HepG2 (cell line): ENCODE results near the gene CDC42EP4. TPM values are rescaled to one million over a fixed set of nuclear protein-coding genes. Genes with fewer than 3 reads are reported as not detected.
A peak's percentile ranks its signal among the peaks of the same experiment; 100 is the strongest.

Experiments used
- ESRRA ChIP-seq: sonication (generic); formaldehyde crosslinking; IDR thresholded peaks from 2 replicates; pipeline ENCODE4 v1.5.1; 2020; ENCODE audit warnings: mild to moderate bottlenecking, low read depth, missing genetic modification reagents
- JUND ChIP-seq: sonication (generic); formaldehyde crosslinking; IDR thresholded peaks from 2 replicates; pipeline ENCODE4 v1.8.0; 2022; ENCODE audit warnings: mild to moderate bottlenecking, missing genetic modification reagents
- KLF9 ChIP-seq: IDR thresholded peaks from 2 replicates; pipeline ENCODE4 v1.6.1; 2016; ENCODE audit warnings: low read depth
- MTF2 ChIP-seq: sonication (generic); formaldehyde crosslinking; IDR thresholded peaks from 2 replicates; pipeline ENCODE4 v1.5.0; 2020; ENCODE audit warnings: missing genetic modification reagents, borderline replicate concordance
- MYC ChIP-seq: sonication (generic); formaldehyde crosslinking; IDR thresholded peaks from 2 replicates; pipeline ENCODE4 v1.9.0; 2021; ENCODE audit warnings: missing genetic modification reagents, borderline replicate concordance
- SCMH1 ChIP-seq: sonication (generic); formaldehyde crosslinking; IDR thresholded peaks from 2 replicates; pipeline ENCODE4 v1.9.0; 2021; ENCODE audit warnings: missing genetic modification reagents, mild to moderate bottlenecking, borderline replicate concordance
- SIN3B ChIP-seq: fragments of 150-350 bp; IDR thresholded peaks from 2 replicates; pipeline ENCODE4 v1.6.1; 2014; ENCODE audit warnings: low read length
- TBP ChIP-seq: sonication (generic); formaldehyde crosslinking; IDR thresholded peaks from 2 replicates; pipeline ENCODE4 v1.5.0; 2020; ENCODE audit warnings: missing genetic modification reagents
- THYN1 ChIP-seq: sonication (generic); formaldehyde crosslinking; IDR thresholded peaks from 2 replicates; pipeline ENCODE4 v1.8.1; 2023; ENCODE audit warnings: low read depth, mild to moderate bottlenecking, moderate library complexity, missing genetic modification reagents, borderline replicate concordance
- WIZ ChIP-seq: sonication (generic); formaldehyde crosslinking; IDR thresholded peaks from 2 replicates; pipeline ENCODE4 v1.5.1; 2020; ENCODE audit warnings: mild to moderate bottlenecking, missing genetic modification reagents
- ZFP62 ChIP-seq: sonication (generic); formaldehyde crosslinking; IDR thresholded peaks from 2 replicates; pipeline ENCODE4 v1.4.0; 2020; ENCODE audit warnings: missing genetic modification reagents
- ZFY ChIP-seq: sonication (generic); formaldehyde crosslinking; IDR thresholded peaks from 2 replicates; pipeline ENCODE4 v1.4.0; 2020; ENCODE audit warnings: missing genetic modification reagents
- ZNF263 ChIP-seq: sonication (generic); formaldehyde crosslinking; IDR thresholded peaks from 2 replicates; pipeline ENCODE4 v1.4.0; 2020; ENCODE audit warnings: missing genetic modification reagents
- ZNF333 ChIP-seq: sonication (generic); formaldehyde crosslinking; IDR thresholded peaks from 2 replicates; pipeline ENCODE4 v1.4.0; 2020; ENCODE audit warnings: mild to moderate bottlenecking, missing genetic modification reagents, borderline replicate concordance
- ZNF619 ChIP-seq: sonication (generic); formaldehyde crosslinking; IDR thresholded peaks from 2 replicates; pipeline ENCODE4 v1.4.0; 2020; ENCODE audit warnings: mild to moderate bottlenecking, missing genetic modification reagents
- polyA plus RNA-seq, 8 experiments: library from polyadenylated mRNA; depleted of rRNA in 3 of 8; stranded (reverse) in 7 of 8; unstranded in 1 of 8; fragments of >200 nt; fragmentation: Illumina TruSeq in 4 of 8; extraction: Trizol in 4 of 8; gene quantifications; 2 replicates each; pipeline versions ENCODE4 v1.2.1 to v1.2.3, GENCODE V29; 2011 to 2016; ENCODE audit warnings: low read depth in 4 of 8, missing spikeins in 1 of 8, mixed read lengths in 1 of 8; ENCODE audit not compliant: insufficient read depth in 1 of 8
- total RNA-seq, 5 experiments: library from RNA; depleted of rRNA; stranded (reverse); fragments of >200 nt; fragmentation: Illumina TruSeq; extraction: Trizol; gene quantifications; 2 replicates each; pipeline ENCODE4 v1.2.3, GENCODE V29; 2016; ENCODE audit warnings: low read depth in 1 of 5
- TF ChIP-seq, protein P1 (sequence below): sonication (generic); formaldehyde crosslinking; IDR thresholded peaks from 2 replicates; pipeline ENCODE4 v1.5.0; 2020; ENCODE audit warnings: missing genetic modification reagents
- TF ChIP-seq, protein P2 (sequence below): sonication (generic); formaldehyde crosslinking; IDR thresholded peaks from 2 replicates; pipeline ENCODE4 v1.5.0; 2020; ENCODE audit warnings: mild to moderate bottlenecking, low read depth, missing genetic modification reagents, borderline replicate concordance
- TF ChIP-seq, protein P3 (sequence below): sonication (generic); formaldehyde crosslinking; IDR thresholded peaks from 2 replicates; pipeline ENCODE4 v1.4.0; 2020; ENCODE audit warnings: low read depth, missing genetic modification reagents
- TF ChIP-seq, protein P4 (sequence below): IDR thresholded peaks from 2 replicates; pipeline ENCODE4 v1.6.1; 2016; ENCODE audit warnings: missing compliant biosample characterization, missing genetic modification reagents, borderline replicate concordance
- TF ChIP-seq, protein P5 (sequence below): sonication (generic); formaldehyde crosslinking; IDR thresholded peaks from 2 replicates; pipeline ENCODE4 v1.4.0; 2020; ENCODE audit warnings: missing genetic modification reagents

CDC42EP4 gene
- total and polyA plus RNA-seq, 2 of the 13 experiments (the other 11 are each of a cell fraction or from before 2014, with no cell fraction given): 19.0 to 54.0 TPM

DNA sequence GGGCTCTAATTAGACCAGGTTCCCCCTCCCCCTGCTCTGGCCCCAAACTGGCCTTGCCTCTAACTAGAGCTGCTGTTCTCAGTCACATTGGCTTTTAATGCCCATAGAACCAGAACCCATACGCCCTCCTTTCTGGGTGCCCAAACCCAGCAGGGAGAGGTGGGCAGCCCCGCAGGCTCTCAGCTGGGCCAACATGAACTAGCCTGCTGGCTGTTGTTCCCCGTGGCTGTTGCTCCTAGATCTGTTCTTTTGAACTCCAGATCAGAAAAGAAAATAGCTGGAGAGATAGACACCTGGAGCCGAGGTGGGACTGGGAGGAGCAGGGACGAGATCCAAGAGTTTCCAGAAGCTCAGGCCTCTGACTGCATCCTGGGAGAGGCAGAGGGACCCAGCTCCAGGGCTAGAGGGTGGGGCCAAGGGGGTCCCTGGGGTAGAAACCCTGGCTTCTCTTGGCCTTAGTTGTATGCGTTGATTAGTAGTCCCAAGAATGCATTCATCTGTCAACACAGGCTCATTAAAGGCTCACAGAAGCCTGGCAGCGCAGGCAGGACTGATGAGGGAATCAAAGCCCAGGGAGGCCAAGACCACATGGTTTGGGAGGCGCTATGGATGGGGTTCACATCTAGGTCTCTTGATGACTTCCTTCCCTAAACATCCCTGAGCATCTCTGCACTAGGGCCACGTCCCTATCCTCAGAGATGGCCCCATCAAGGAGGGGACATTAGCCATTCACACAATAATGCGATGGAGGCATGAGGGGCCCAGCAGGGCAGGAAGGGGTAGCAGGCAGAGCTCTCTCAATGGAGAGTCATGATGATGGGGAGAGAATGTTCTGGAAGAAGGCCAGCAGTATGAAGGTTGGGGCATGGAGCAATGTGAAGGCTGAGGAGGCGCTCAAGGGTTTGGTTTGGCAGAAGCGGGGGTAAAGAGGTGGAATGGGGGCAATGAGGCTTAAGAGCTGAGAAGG is 48.8 kb downstream of the CDC42EP4 start (continued):
- TF ChIP-seq MTF2 (CRISPR knock-in tag) (no peak), SIN3B (no peak), WIZ (CRISPR knock-in tag) (no peak), ZNF333 (CRISPR knock-in tag) (no peak), SCMH1 (no peak), ZNF263 (no peak; the same call in 1 of the 2 replicates), ZFY (CRISPR knock-in tag) (no peak), ZNF619 (CRISPR knock-in tag) (no peak), TBP (CRISPR knock-in tag) (no peak), THYN1 (CRISPR knock-in tag) (no peak), JUND (CRISPR knock-in tag) (no peak), KLF9 (CRISPR knock-in tag) (no peak), ESRRA (CRISPR knock-in tag) (no peak), MYC (CRISPR knock-in tag) (no peak), ZFP62 (CRISPR knock-in tag) (no peak)
- TF ChIP-seq, protein P1, sequence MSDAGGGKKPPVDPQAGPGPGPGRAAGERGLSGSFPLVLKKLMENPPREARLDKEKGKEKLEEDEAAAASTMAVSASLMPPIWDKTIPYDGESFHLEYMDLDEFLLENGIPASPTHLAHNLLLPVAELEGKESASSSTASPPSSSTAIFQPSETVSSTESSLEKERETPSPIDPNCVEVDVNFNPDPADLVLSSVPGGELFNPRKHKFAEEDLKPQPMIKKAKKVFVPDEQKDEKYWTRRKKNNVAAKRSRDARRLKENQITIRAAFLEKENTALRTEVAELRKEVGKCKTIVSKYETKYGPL (CRISPR knock-in tag): no peak
- TF ChIP-seq, protein P2, sequence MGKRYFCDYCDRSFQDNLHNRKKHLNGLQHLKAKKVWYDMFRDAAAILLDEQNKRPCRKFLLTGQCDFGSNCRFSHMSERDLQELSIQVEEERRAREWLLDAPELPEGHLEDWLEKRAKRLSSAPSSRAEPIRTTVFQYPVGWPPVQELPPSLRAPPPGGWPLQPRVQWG (CRISPR knock-in tag): no peak
- TF ChIP-seq, protein P3, sequence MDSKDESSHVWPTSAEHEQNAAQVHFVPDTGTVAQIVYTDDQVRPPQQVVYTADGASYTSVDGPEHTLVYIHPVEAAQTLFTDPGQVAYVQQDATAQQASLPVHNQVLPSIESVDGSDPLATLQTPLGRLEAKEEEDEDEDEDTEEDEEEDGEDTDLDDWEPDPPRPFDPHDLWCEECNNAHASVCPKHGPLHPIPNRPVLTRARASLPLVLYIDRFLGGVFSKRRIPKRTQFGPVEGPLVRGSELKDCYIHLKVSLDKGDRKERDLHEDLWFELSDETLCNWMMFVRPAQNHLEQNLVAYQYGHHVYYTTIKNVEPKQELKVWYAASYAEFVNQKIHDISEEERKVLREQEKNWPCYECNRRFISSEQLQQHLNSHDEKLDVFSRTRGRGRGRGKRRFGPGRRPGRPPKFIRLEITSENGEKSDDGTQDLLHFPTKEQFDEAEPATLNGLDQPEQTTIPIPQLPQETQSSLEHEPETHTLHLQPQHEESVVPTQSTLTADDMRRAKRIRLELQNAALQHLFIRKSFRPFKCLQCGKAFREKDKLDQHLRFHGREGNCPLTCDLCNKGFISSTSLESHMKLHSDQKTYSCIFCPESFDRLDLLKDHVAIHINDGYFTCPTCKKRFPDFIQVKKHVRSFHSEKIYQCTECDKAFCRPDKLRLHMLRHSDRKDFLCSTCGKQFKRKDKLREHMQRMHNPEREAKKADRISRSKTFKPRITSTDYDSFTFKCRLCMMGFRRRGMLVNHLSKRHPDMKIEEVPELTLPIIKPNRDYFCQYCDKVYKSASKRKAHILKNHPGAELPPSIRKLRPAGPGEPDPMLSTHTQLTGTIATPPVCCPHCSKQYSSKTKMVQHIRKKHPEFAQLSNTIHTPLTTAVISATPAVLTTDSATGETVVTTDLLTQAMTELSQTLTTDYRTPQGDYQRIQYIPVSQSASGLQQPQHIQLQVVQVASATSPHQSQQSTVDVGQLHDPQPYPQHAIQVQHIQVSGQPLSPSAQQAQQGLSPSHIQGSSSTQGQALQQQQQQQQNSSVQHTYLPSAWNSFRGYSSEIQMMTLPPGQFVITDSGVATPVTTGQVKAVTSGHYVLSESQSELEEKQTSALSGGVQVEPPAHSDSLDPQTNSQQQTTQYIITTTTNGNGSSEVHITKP: 0 out of 2 replicates have a peak, but pooled peaks have one; percentile 42
- TF ChIP-seq, protein P4, sequence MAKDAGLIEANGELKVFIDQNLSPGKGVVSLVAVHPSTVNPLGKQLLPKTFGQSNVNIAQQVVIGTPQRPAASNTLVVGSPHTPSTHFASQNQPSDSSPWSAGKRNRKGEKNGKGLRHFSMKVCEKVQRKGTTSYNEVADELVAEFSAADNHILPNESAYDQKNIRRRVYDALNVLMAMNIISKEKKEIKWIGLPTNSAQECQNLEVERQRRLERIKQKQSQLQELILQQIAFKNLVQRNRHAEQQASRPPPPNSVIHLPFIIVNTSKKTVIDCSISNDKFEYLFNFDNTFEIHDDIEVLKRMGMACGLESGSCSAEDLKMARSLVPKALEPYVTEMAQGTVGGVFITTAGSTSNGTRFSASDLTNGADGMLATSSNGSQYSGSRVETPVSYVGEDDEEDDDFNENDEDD (CRISPR knock-in tag): no peak
- TF ChIP-seq, protein P5, sequence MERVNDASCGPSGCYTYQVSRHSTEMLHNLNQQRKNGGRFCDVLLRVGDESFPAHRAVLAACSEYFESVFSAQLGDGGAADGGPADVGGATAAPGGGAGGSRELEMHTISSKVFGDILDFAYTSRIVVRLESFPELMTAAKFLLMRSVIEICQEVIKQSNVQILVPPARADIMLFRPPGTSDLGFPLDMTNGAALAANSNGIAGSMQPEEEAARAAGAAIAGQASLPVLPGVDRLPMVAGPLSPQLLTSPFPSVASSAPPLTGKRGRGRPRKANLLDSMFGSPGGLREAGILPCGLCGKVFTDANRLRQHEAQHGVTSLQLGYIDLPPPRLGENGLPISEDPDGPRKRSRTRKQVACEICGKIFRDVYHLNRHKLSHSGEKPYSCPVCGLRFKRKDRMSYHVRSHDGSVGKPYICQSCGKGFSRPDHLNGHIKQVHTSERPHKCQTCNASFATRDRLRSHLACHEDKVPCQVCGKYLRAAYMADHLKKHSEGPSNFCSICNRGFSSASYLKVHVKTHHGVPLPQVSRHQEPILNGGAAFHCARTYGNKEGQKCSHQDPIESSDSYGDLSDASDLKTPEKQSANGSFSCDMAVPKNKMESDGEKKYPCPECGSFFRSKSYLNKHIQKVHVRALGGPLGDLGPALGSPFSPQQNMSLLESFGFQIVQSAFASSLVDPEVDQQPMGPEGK (CRISPR knock-in tag): no peak; the same call in 1 of the 2 replicates
